ENCODE results near the gene TAF12.
"Not testable (repeated sequence)": the region's sequence is repeated elsewhere in the genome, so short reads cannot be mapped to it uniquely, and the experiment has no call there.

The TAF12 gene

DNA sequence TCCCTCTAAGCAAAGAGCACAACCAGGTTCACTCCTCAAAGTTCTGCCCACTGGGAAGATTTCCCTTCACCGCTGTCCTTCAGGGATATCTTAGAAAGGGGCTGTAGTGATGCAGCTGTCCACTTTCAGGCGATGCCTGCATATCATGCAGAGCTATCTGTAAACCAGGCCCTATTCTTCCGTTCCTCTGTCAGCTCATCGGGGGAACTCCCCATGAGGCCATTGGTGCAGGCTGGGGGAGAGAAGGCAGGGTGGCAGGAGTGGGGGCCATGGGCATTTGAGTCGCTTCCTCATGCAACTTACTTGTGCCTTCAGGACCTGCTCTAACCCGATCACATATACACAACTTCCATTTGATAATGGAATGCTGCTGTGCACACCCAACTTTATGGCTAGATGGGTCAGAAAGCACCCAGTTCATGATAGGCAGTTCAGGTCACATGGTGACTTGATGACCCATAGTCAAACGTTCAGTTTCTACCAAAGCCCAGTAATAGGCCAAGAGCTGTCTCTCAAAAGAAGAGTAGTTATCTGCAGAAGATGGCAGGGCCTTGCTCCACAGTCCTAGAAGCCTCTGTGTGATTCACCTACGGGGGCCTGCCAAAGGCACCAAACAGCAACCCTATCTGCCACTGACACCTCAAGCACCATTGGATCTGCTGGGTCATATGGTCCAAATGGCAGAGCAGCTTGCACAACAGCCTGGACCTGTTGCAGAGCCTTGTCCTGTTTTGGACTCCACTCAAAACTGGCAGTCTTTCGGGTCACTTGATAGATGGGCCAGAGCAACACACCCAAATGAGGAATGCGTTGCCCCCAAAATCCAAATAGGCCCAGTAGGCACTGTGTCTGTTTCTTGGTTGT is 12.8 kb upstream of the TAF12 start:
- not testable (repeated sequence) for H3K27me3 Mint-ChIP-seq (ENCODE audit: low read depth); H3K4me3 Mint-ChIP-seq; H3K4me1 Mint-ChIP-seq (ENCODE audit: low read depth); H3K9me3 Mint-ChIP-seq; H3K36me3 Mint-ChIP-seq (ENCODE audit: low read depth); H3K27ac Mint-ChIP-seq

DNA sequence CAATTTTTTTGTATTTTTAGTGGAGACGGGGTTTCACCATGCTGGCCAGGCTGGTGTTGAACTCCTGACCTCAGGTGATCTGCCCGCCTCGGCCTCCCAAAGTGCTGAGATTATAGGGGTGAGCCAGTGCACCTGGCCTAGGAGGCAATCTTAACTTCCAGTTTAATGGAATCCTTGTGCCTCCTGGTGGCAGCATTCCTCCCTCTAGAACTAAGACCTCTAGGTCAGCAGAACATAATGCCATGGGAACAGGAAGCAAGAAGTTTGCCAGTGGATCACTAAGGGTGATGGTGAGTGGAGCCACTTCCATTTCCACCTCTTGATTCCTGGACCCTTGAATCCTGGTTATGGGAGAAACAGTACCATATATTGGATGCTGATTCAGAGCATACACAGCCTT is 11.0 kb upstream of the TAF12 start:
- H3K27ac Mint-ChIP-seq; H3K27me3 Mint-ChIP-seq (ENCODE audit: low read depth); H3K36me3 Mint-ChIP-seq (ENCODE audit: low read depth); H3K4me3 Mint-ChIP-seq; H3K9me3 Mint-ChIP-seq; H3K4me1 Mint-ChIP-seq (ENCODE audit: low read depth): not testable (repeated sequence)

DNA sequence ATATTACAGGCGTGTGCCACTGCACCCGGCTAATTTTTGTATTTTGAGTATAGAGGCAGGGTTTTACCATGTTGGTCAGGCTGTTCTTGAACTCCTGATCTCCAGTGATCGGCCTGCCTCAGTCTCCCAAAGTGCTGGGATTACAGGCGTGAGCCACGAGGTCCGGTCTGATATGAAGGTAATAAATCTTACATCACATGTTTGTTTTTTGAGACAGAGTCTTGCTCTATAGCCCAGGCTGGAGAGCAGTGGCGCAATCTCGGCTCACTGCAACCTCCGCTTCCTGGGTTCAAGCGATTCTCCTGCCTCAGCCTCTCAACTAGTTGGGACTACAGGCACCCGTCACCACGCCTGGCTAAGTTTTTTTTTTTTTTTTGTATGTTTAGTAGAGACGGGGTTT is 10.2 kb upstream of the TAF12 start:
- not testable (repeated sequence) for H3K27ac Mint-ChIP-seq; H3K9me3 Mint-ChIP-seq; H3K4me1 Mint-ChIP-seq (ENCODE audit: low read depth); H3K27me3 Mint-ChIP-seq (ENCODE audit: low read depth); H3K36me3 Mint-ChIP-seq (ENCODE audit: low read depth); H3K4me3 Mint-ChIP-seq

DNA sequence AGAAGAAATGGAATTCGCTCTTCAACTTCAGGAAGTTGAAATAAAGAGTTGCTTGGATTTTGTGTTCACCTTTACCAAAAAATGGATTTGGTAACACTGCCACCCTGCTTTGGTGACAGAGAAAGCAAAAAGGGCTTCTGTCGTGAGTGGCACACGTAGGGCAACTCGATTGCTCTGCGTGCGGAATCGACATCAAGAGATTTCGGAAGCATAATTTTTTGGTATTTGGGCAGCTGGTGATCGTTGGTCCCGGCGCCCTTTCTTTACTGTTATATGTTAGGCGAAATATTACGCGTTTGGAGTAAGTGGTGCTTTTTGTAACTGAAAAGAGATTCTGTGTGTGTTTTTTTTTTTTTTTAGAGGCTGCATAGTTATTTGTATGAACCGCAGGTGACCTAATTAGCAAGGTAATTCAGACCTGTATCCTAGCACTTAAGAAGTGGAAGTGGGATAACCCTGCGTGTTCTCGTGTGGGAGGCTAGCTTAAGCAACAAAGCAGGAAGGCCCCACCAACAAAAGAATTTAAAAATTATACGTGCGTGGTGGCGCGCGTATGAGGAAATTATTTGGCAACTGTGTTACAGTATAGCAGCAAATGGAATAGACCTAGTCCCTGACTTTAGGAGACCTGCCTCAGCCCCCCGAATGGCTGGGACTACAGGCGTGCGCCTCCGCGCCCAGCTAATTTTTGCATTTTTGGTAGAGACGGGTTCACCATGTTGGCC is 5.8 kb upstream of the TAF12 start, which contains the start of gene RNU11:
Gene RNU11, plus strand, starts transcription at position 127 of the 725 bp plus-strand sequence.
- H3K27me3 Mint-ChIP-seq (ENCODE audit: low read depth) = peaks cover 5% of the 10 kb centered on the region
- H3K9me3 Mint-ChIP-seq = no peaks in the 10 kb centered on the region
- peaks cover 28% of the 10 kb centered on the region for H3K4me1 Mint-ChIP-seq (ENCODE audit: low read depth)
- H3K36me3 Mint-ChIP-seq (ENCODE audit: low read depth) = no peaks in the 10 kb centered on the region
- H3K4me3 Mint-ChIP-seq = peak within 1 kb of the TSS; percentile 91
- H3K27ac Mint-ChIP-seq = peak within 1 kb of the TSS; percentile 100

DNA sequence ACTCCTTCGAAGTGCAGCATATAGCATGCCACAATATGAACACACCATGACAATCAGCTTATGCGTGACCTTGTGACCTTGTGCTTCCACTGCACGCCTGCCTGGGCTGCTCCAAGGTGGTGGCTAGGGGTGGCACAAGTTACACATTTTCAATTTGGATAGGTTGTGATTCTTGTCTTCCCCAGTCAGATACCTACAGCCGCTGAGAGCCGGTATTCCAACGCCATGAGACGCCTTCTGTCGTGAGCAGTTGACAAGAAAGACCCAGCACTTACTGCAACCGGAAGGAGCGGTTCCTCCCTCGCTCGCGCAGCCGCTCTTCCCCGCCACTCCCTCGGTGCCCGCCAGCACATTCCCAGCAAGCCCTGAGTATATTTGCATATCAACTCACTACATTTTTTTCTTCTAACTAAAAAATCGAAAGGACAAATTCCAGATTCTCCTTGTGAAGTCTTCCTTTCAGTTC is 5.2 kb upstream of the TAF12 start:
- Mint-ChIP-seq H3K36me3 (ENCODE audit: low read depth) (no peaks in the 10 kb centered on the region), H3K4me1 (ENCODE audit: low read depth) (peaks cover 32% of the 10 kb centered on the region), H3K27ac (peak overlapping the region; percentile 100), H3K4me3 (peak overlapping the region; percentile 91), H3K9me3 (no peaks in the 10 kb centered on the region), H3K27me3 (ENCODE audit: low read depth) (peaks cover 5% of the 10 kb centered on the region)

DNA sequence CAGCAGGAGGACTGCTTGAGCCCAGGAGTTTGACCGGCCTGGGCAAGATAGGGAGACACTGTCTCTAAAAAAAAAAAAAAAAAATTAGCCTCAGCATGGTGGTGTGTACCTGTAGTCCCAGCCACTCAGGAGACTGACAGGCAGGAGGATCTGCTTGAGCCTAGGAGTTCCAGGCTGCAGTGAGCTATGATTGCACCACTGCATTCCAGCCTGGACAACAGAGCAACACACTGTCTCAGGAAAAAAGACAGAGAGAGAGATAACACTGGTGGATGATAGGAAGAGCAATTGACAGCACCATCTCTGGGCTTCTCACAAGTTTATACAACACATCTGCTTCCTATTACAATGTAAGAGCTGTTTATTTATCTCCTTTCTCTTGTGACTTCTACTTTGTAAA is 3.2 kb upstream of the TAF12 start:
- peak overlapping the region; percentile 41 for H3K4me3 Mint-ChIP-seq
- H3K9me3 Mint-ChIP-seq = no peaks in the 10 kb centered on the region
- H3K27ac Mint-ChIP-seq = no peak overlapping the region
- peaks cover 5% of the 10 kb centered on the region for H3K27me3 Mint-ChIP-seq (ENCODE audit: low read depth)
- peaks cover 36% of the 10 kb centered on the region for H3K4me1 Mint-ChIP-seq (ENCODE audit: low read depth)
- peaks cover 3% of the 10 kb centered on the region for H3K36me3 Mint-ChIP-seq (ENCODE audit: low read depth)

DNA sequence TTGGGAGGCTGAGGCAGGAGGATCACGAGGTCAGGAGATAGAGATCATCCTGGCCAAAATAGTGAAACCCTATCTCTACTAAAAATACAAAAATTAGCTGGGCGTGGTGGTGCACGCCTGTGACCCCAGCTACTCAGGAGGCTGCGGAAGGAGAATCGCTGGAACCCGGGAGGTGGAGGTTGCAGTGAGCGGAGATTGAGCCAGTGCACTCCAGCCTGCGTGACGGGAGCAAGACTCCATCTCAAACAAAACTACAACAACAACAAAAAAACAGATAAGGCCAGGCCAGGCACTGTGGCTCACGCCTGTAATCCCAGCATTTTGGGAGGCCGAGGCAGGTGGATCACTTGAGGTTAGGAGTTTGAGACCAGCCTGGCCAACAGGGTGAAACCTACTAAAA is 2.5 kb upstream of the TAF12 start:
- H3K4me3 Mint-ChIP-seq; H3K27me3 Mint-ChIP-seq (ENCODE audit: low read depth); H3K36me3 Mint-ChIP-seq (ENCODE audit: low read depth); H3K27ac Mint-ChIP-seq; H3K9me3 Mint-ChIP-seq: not testable (repeated sequence)
- H3K4me1 Mint-ChIP-seq (ENCODE audit: low read depth) = peaks cover 43% of the 10 kb centered on the region

DNA sequence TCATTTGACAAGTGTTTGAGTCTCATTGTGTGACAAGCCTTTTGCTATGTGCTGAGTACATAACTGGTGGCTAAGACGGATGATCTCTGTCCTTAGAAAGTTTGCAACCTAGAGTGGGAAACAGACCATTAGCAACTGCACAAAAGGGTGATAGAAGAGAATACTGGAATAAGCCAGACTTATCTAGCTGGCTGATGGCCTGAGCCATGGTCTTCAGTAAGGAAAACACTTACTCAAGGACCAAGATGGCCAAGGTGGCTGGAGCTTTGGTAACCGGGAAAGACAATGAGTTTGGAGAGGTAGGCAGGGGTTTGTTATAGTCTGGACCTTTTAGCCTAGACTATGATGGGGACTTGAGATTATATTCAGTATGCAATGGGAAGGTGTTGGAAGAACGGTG is 1.6 kb upstream of the TAF12 start:
- Mint-ChIP-seq H3K36me3 (ENCODE audit: low read depth) (peaks cover 6% of the 10 kb centered on the region), H3K4me3 (peak overlapping the region; percentile 99), H3K27ac (peak overlapping the region; percentile 98), H3K4me1 (ENCODE audit: low read depth) (peaks cover 49% of the 10 kb centered on the region), H3K9me3 (no peaks in the 10 kb centered on the region), H3K27me3 (ENCODE audit: low read depth) (peaks cover 5% of the 10 kb centered on the region)

DNA sequence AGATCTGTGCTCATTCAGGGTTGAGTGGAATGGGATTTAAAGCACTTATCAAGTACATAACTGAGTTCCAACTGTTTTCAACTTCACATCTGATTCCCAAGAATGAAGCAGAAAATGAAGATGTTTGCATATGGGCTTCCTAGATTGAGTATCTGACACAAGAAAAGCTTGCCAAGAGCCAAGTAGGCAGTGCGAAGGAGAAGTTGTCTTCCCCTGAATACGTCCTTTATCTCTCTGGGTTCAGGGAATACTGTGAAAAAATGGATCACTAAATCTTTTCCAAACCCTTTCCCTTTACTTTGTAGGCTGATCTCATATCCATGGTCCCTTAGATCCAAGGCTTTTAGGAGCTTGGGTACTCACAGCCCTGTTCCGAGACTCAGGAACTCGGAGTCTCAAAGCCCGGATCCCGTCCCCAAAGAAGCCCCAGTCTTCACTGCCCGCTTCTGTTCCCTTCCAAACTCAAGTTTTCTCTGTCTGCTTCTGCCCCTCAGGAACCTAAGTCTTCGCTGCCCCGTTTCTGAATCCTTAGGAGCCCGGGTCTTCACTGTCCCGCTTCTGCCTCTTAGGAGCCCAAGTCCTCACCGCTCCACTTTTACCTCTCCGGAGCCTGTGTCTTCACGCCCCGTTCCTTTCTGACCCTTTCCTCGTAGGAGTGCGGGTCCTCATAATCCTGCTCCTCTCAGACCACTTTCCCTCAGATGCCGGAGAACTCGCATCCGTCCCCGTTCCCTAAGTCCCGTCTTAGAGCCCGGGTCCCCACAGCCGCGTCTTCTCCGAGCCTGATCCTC is 616 bp downstream of the TAF12 start:
- H3K27me3 Mint-ChIP-seq (ENCODE audit: low read depth) = no peaks in the 10 kb centered on the region
- no peaks in the 10 kb centered on the region for H3K9me3 Mint-ChIP-seq
- H3K4me3 Mint-ChIP-seq = peak overlapping the region; percentile 99
- H3K4me1 Mint-ChIP-seq (ENCODE audit: low read depth) = peaks cover 35% of the 10 kb centered on the region
- H3K36me3 Mint-ChIP-seq (ENCODE audit: low read depth) = peaks cover 6% of the 10 kb centered on the region
- peak overlapping the region; percentile 98 for H3K27ac Mint-ChIP-seq

DNA sequence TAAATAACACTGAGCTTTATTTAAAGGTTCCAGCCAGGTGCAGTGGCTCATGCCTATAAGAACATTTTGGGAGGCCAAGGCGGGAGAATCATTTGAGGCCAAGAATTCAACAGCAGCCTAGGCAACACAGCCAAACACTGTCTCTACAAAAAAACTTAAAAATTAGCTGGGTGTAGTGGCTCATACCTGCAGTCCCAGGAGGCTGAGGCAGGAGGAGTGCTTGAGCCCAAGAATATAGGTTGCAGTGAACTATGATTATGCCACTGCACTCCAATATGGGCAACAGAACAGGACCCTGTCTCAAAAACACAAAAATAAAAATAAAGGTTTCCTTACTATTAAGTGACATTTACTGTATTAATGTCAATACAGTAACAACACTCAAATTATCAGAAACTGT is 2.1 kb downstream of the TAF12 start:
- H3K9me3 Mint-ChIP-seq = no peaks in the 10 kb centered on the region
- H3K4me3 Mint-ChIP-seq = peak overlapping the region; percentile 44
- no peaks in the 10 kb centered on the region for H3K27me3 Mint-ChIP-seq (ENCODE audit: low read depth)
- H3K4me1 Mint-ChIP-seq (ENCODE audit: low read depth) = peaks cover 34% of the 10 kb centered on the region
- no peak overlapping the region for H3K27ac Mint-ChIP-seq
- peaks cover 6% of the 10 kb centered on the region for H3K36me3 Mint-ChIP-seq (ENCODE audit: low read depth)

DNA sequence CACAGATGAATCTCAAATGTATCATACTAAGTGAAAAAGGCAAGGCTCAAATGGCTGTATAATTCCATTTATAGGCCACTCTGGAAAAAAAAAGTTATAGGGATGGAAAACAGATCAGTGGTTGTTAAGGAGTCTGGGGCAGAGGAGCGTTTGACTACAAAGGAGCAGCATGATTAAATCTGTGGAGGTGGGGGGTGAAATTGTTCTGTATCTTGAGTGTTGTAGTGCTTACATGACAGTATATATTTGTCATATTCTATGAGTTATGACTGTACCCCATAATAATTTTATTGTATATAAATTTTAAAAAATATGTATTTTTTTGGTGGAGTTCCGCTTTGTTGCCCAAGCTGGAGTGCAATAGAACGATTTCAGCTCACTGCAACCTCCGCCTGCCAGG is 10.3 kb downstream of the TAF12 start:
- Mint-ChIP-seq H3K36me3 (ENCODE audit: low read depth) (peaks cover 3% of the 10 kb centered on the region), H3K27ac (peak overlapping the region; percentile 2), H3K27me3 (ENCODE audit: low read depth) (no peaks in the 10 kb centered on the region), H3K9me3 (no peaks in the 10 kb centered on the region), H3K4me3 (no peak overlapping the region), H3K4me1 (ENCODE audit: low read depth) (peaks cover 6% of the 10 kb centered on the region)

DNA sequence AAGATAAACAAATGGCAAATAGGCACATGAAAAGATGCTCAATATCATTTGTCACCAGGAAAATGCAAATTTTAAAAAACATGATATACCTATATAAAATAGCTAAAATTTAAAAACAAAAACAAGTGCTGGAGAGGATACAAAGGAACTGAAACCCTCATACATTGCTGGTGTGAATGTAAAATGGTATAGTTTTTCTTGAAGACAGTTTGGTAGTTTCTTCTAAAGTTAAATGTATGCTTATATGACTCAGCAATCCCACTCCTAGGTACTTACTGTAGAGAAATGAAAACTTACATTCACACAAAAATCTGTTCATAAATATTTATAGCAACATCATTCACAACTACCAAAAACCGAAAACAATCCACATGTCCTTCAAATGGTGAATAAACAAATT is 11.2 kb downstream of the TAF12 start:
- Mint-ChIP-seq H3K9me3 (no peaks in the 10 kb centered on the region), H3K27ac (no peak overlapping the region), H3K4me1 (ENCODE audit: low read depth) (peaks cover 6% of the 10 kb centered on the region), H3K4me3 (no peak overlapping the region), H3K36me3 (ENCODE audit: low read depth) (peaks cover 3% of the 10 kb centered on the region), H3K27me3 (ENCODE audit: low read depth) (no peaks in the 10 kb centered on the region)

DNA sequence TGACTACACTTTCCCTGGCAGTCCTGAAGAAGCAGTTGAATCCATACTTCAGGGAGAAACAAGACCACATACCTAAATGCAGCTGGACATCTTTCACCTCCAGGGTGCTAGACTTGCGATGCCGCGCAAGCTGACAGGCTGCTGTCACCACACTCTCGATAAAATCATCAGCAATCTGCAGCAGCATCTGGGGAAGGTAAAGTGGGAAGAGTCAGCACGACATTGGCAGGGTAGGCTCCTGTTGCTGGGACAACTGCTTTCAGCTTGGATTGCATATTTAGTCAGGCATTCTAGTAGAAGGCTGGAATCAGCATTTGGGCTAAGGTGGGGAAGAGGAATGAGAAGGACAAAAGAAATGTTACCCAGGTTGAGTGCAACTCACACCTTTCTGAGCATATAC is 29.7 kb downstream of the TAF12 start:
- no peaks in the 10 kb centered on the region for H3K4me1 Mint-ChIP-seq (ENCODE audit: low read depth)
- H3K27me3 Mint-ChIP-seq (ENCODE audit: low read depth) = no peaks in the 10 kb centered on the region
- H3K9me3 Mint-ChIP-seq = no peaks in the 10 kb centered on the region
- H3K27ac Mint-ChIP-seq = no peak overlapping the region
- H3K4me3 Mint-ChIP-seq = no peak overlapping the region
- peaks cover 26% of the 10 kb centered on the region for H3K36me3 Mint-ChIP-seq (ENCODE audit: low read depth)

DNA sequence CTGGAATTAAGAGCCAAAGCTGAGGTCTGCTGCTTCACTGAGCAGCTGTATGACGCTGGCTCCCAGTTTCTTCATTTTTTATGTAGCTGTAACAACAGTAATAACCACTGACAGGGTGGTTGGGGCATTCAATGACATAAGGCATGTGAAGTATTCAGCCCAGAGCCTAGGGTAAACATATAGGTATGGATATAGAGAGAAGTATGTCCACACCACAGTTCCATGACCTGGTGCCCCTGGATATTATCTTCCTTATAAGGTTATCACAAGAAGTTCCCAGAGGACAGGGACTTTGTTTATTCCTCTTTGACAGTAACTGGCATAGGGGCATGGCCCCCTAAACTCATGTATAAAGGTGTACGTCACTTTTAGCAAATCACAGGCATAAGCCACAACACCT is 36.1 kb downstream of the TAF12 start:
- no peaks in the 10 kb centered on the region for H3K27me3 Mint-ChIP-seq (ENCODE audit: low read depth)
- H3K4me1 Mint-ChIP-seq (ENCODE audit: low read depth) = peaks cover 1% of the 10 kb centered on the region
- no peak overlapping the region for H3K27ac Mint-ChIP-seq
- no peaks in the 10 kb centered on the region for H3K9me3 Mint-ChIP-seq
- peaks cover 27% of the 10 kb centered on the region for H3K36me3 Mint-ChIP-seq (ENCODE audit: low read depth)
- H3K4me3 Mint-ChIP-seq = no peak overlapping the region
